B cell (primary cell): ENCODE results near the gene SYNGAP1. TPM values are rescaled to one million over a fixed set of nuclear protein-coding genes. Genes with fewer than 3 reads are reported as not detected.

Source experiments
- ATAC-seq: fragments of 200-7000 bp; cut with Tn5 transposase; one replicate; pipeline ENCODE4 v1.10.0; 2021; ENCODE audit warnings: low read depth, mild to moderate bottlenecking, moderate number of reproducible peaks, moderate library complexity
- CTCF ChIA-PET: fragments of 350-600 bp; sonication (Branson Sonifier 250); formaldehyde crosslinking; loops from one replicate; lab custom pipeline; 2021; ENCODE audit warnings: antibody characterized with exemption, inconsistent platforms; lab: Charles Lee
- POLR2A ChIA-PET: fragments of 350-600 bp; sonication (Branson Sonifier 250); formaldehyde crosslinking; loops from one replicate; lab custom pipeline; 2021; ENCODE audit warnings: antibody characterized with exemption; lab: Charles Lee
- DNase-seq: peaks from one replicate; pipeline ENCODE4 v3.0.0; 2013
- H2AFZ ChIP-seq: 2 replicates; pipeline ENCODE4 v1.6.1; 2012; ENCODE audit warnings: mild to moderate bottlenecking, low read depth, low read length; ENCODE audit not compliant: insufficient read depth, poor library complexity, severe bottlenecking
- H3K27ac ChIP-seq, 2 donors: 1 replicate in 1 of 2; 2 replicates in 1 of 2; pipeline ENCODE4 v1.5.1; 2012 to 2013; ENCODE audit warnings: low read length in 2 of 2, mild to moderate bottlenecking in 2 of 2, moderate library complexity in 1 of 2
- H3K27me3 ChIP-seq, 4 experiments: fragments of 200-600 bp in 1 of 4; sonication (generic) in 1 of 4; replicated peaks in 1 of 4; 1 replicate in 2 of 4; 2 replicates in 2 of 4; pipeline versions ENCODE4 v1.6.1 to v1.7.0; 2013 to 2016; ENCODE audit warnings: low read length in 3 of 4, mild to moderate bottlenecking in 2 of 4, mixed read lengths in 1 of 4, moderate library complexity in 1 of 4; ENCODE audit not compliant: insufficient read depth in 4 of 4, control insufficient read depth in 3 of 4; ENCODE audit errors: control extremely low read depth in 1 of 4
- H3K36me3 ChIP-seq, 2 experiments: replicated peaks in 1 of 2; 1 replicate in 1 of 2; 2 replicates in 1 of 2; pipeline versions ENCODE4 v1.6.1 to v1.7.1; 2013; ENCODE audit warnings: low read length in 1 of 2; ENCODE audit not compliant: insufficient read depth in 2 of 2, control insufficient read depth in 1 of 2; ENCODE audit errors: control extremely low read depth in 1 of 2, extremely low read depth in 1 of 2
- H3K4me1 ChIP-seq, 2 donors: fragments of 200-600 bp in 1 of 2; sonication (generic) in 1 of 2; 1 replicate in 1 of 2; 2 replicates in 1 of 2; pipeline versions ENCODE4 v1.5.1 to v1.6.1; 2013 to 2017; ENCODE audit warnings: low read length in 2 of 2; ENCODE audit not compliant: control insufficient read depth in 2 of 2, insufficient read depth in 2 of 2
- H3K4me2 ChIP-seq: replicated peaks from 2 replicates; pipeline ENCODE3; 2012; ENCODE audit warnings: mild to moderate bottlenecking, low read depth, low read length; ENCODE audit not compliant: poor library complexity, severe bottlenecking
- H3K4me3 ChIP-seq, 5 experiments: fragments of 200-600 bp in 1 of 5; sonication (generic) in 1 of 5; 1 replicate in 3 of 5; 2 replicates in 2 of 5; pipeline versions ENCODE4 v1.5.1 to v1.7.0; 2011 to 2016; ENCODE audit warnings: low read length in 4 of 5, mild to moderate bottlenecking in 4 of 5, low read depth in 2 of 5, control low read depth in 1 of 5, moderate library complexity in 1 of 5; ENCODE audit not compliant: insufficient read depth in 1 of 5; ENCODE audit errors: control extremely low read depth in 1 of 5, extremely low read depth in 1 of 5
- H3K79me2 ChIP-seq: fragments of 200-600 bp; sonication (generic); one replicate; pipeline ENCODE4 v1.6.0; 2016; ENCODE audit warnings: low read length; ENCODE audit not compliant: control insufficient read depth, insufficient read depth
- H3K9ac ChIP-seq: fragments of 200-600 bp; sonication (generic); 2 replicates; pipeline ENCODE4 v1.6.1; 2017; ENCODE audit warnings: mild to moderate bottlenecking, low read length, moderate library complexity
- H3K9me3 ChIP-seq, 3 donors: one replicate each; pipeline versions ENCODE4 v1.6.1 to v1.7.1; 2013; ENCODE audit warnings: low read length in 2 of 3; ENCODE audit not compliant: control insufficient read depth in 2 of 3, insufficient read depth in 1 of 3; ENCODE audit errors: control extremely low read depth in 1 of 3
- H4K20me1 ChIP-seq: 2 replicates; pipeline ENCODE4 v1.6.0; 2012; ENCODE audit warnings: mild to moderate bottlenecking, low read length; ENCODE audit not compliant: insufficient read depth, control insufficient read depth, poor library complexity, severe bottlenecking
- H3K27ac Mint-ChIP-seq: one replicate; pipeline ENCODE4 v1.8.0; 2021; ENCODE audit warnings: mixed read lengths
- H3K27me3 Mint-ChIP-seq: one replicate; pipeline ENCODE4 v1.8.0; 2021; ENCODE audit warnings: mixed read lengths
- H3K4me1 Mint-ChIP-seq: one replicate; pipeline ENCODE4 v1.8.0; 2021; ENCODE audit warnings: mixed read lengths
- H3K4me3 Mint-ChIP-seq: one replicate; pipeline ENCODE4 v1.8.0; 2021; ENCODE audit warnings: mixed read lengths
- H3K9me3 Mint-ChIP-seq: one replicate; pipeline ENCODE4 v1.8.0; 2022; ENCODE audit warnings: mixed read lengths; ENCODE audit not compliant: insufficient read depth
- EZH2 ChIP-seq: IDR thresholded peaks from 2 replicates; pipeline ENCODE4 v1.6.1; 2012; ENCODE audit warnings: borderline replicate concordance, low read depth, mild to moderate bottlenecking, moderate library complexity, low read length; ENCODE audit not compliant: insufficient read depth, poor library complexity, severe bottlenecking
- WGBS: methylation state at CpG from one replicate; pipeline ENCODE4 v1.1.5; 2013; ENCODE audit warnings: missing lambda C conversion rate; ENCODE audit not compliant: insufficient coverage; 5-methylcytosine and 5-hydroxymethylcytosine counted together
- intact Hi-C: fragments of 100-400 bp; cut with micrococcal nuclease; formaldehyde crosslinking; loops from one replicate; pipeline ENCODE4 v1.10.0; 2022
- polyA plus RNA-seq: library from polyadenylated mRNA; depleted of rRNA; stranded (reverse); fragments of >200 nt; gene quantifications from 2 replicates; pipeline ENCODE4 v1.2.3, GENCODE V29; 2012
- total RNA-seq, 2 donors: library from RNA; stranded (reverse); fragments of 120-200 nt in 1 of 2; gene quantifications; 1 replicate in 1 of 2; 2 replicates in 1 of 2; pipeline versions ENCODE4 v1.2.3 to v1.2.4, GENCODE V29; 2013 to 2022
- TF ChIP-seq, protein P1 (sequence below): fragments of 200-600 bp; IDR thresholded peaks from one replicate; pipeline ENCODE4 v1.8.0; 2022; ENCODE audit warnings: antibody characterized with exemption, mild to moderate bottlenecking

Gene SYNGAP1
- total and polyA plus RNA-seq, 2 donors (not counting 1 experiment from before 2014, with no cell fraction given) = 18.6 to 43.0 TPM

DNA sequence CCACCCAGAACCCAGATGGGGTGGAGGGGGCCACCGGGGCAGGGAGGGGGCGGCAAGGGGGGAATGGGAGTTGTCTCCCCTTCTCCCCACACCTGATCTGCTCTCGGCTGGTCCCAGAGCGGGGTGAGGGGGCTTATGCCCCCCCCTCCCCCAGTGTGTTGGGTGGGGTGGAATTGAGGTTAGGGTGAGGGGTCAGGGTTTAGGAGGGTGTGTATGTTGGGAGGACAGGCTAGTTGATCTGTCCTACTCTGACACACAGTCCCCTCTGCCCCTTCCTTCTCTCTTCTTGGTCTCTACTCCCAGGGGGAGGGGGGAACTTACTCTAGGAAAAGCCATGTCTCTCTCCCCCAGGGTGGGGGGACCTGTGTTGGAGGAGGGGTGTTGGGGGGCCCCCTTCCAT is 32.6 kb downstream of the SYNGAP1 start:
- Histone ChIP-seq H3K4me1 (peaks cover 12 to 21% of the 10 kb centered on the region in 2 donors), H3K79me2 (peaks cover 40% of the 10 kb centered on the region), H3K36me3 (peaks cover 0 to 9% of the 10 kb centered on the region in 2 experiments), H2AFZ (no peak overlapping the region), H4K20me1 (peaks cover 4% of the 10 kb centered on the region), H3K9ac (no peak overlapping the region), H3K27ac (peak overlapping the region in 1 of 2 donors; percentile 23), H3K4me3 (no peak overlapping the region), H3K27me3 (no peaks in the 10 kb centered on the region), H3K4me2 (peak overlapping the region; percentile 92), H3K9me3 (no peaks in the 10 kb centered on the region)
- Mint-ChIP-seq H3K27ac (no peak overlapping the region), H3K4me3 (no peak overlapping the region), H3K27me3 (no peaks in the 10 kb centered on the region), H3K9me3 (no peaks in the 10 kb centered on the region), H3K4me1 (peaks cover 32% of the 10 kb centered on the region)
- ChIA-PET POLR2A (interaction anchor here (0.7 kb wide), 2 partner anchors 44 to 1810 kb away, joined by 5 to 8 read pairs; no protein-coding TSS in a partner anchor), CTCF (no interaction called here)
- TF ChIP-seq, protein P1, sequence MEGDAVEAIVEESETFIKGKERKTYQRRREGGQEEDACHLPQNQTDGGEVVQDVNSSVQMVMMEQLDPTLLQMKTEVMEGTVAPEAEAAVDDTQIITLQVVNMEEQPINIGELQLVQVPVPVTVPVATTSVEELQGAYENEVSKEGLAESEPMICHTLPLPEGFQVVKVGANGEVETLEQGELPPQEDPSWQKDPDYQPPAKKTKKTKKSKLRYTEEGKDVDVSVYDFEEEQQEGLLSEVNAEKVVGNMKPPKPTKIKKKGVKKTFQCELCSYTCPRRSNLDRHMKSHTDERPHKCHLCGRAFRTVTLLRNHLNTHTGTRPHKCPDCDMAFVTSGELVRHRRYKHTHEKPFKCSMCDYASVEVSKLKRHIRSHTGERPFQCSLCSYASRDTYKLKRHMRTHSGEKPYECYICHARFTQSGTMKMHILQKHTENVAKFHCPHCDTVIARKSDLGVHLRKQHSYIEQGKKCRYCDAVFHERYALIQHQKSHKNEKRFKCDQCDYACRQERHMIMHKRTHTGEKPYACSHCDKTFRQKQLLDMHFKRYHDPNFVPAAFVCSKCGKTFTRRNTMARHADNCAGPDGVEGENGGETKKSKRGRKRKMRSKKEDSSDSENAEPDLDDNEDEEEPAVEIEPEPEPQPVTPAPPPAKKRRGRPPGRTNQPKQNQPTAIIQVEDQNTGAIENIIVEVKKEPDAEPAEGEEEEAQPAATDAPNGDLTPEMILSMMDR = no peak
- TF ChIP-seq EZH2 = no peak
- no peak for ATAC-seq
- intact Hi-C loops = no loop called here
- no peak for DNase-seq
- no CpG with 5 or more reads among the region's 4 CpGs for WGBS

DNA sequence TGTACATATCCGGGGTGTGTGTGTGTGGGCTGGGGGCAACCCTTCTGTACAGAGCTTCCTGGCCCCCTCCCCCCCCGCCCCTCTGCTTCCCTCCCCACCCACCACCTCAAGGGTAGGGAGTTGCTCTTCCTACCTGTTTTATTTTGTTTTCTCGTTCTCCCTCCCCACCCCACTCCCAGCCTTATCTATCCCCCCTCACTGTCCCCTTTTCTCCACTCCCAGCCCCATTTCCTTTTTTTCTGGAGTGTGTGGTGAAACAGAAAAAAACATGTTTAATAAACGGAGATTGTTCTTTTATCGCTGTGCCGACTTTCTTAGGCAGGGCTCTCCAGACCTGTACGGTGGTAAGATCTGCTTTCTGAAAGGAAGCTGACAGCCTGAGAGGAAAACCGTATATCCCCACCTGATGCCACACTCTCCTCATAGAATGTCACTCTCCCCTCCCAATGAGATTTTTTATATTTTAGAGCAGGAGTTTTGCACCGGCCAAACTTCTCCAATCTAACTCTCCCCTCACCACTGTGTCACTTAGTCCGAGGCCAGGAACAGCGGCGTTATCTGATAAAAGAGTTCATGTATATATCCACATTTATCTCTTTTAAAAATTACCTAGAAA is 33.6 kb downstream of the SYNGAP1 start:
- Histone ChIP-seq H2AFZ (peak overlapping the region; percentile 88), H3K27me3 (no peaks in the 10 kb centered on the region), H3K36me3 (peaks cover 0 to 6% of the 10 kb centered on the region in 2 experiments), H4K20me1 (peaks cover 4% of the 10 kb centered on the region), H3K4me3 (peak overlapping the region; percentile 77 to 94 (median 81)), H3K4me1 (peaks cover 12 to 21% of the 10 kb centered on the region in 2 donors), H3K4me2 (peak overlapping the region; percentile 92), H3K27ac (peak overlapping the region; percentile 57 to 84), H3K79me2 (peaks cover 40% of the 10 kb centered on the region), H3K9me3 (no peaks in the 10 kb centered on the region), H3K9ac (peak overlapping the region; percentile 79)
- no peak for ATAC-seq
- no peaks in the 10 kb centered on the region for H3K9me3 Mint-ChIP-seq
- peaks cover 32% of the 10 kb centered on the region for H3K4me1 Mint-ChIP-seq
- H3K27ac Mint-ChIP-seq = peak overlapping the region; percentile 93
- intact Hi-C loops = loop anchor here (1.0 kb wide), 5 partner anchors 22 to 127 kb away; partner anchors contain the start of genes BAK1 and CUTA
- ChIA-PET POLR2A (interaction anchor here (0.8 to 1.5 kb wide), 5 partner anchors 42 to 155 kb away, joined by 3 to 8 read pairs (median 4); partner anchors contain the start of genes PHF1, RGL2, TAPBP and ZBTB22), CTCF (interaction anchor here (1.1 to 2.1 kb wide), 4 partner anchors 21 to 63 kb away, joined by 3 to 8 read pairs (median 6); partner anchors contain the start of gene CUTA)
- peak overlapping the region; percentile 99 for H3K4me3 Mint-ChIP-seq
- TF ChIP-seq, protein P1 = no peak
- no peak for TF ChIP-seq EZH2
- DNase-seq = no peak
- no CpG with 5 or more reads among the region's 12 CpGs for whole genome bisulfite sequencing
- no peaks in the 10 kb centered on the region for H3K27me3 Mint-ChIP-seq
